Right atrium auricular region (tissue), 2 donors: ENCODE measurements around the gene RNF224. TPM values are rescaled to one million over a fixed set of nuclear protein-coding genes. Genes with fewer than 3 reads are reported as not detected.

Experiments used
- DNase-seq: peaks from one replicate; pipeline ENCODE4 v3.0.0-alpha.2; 2019; ENCODE audit warnings: low spot score
- H3K27ac ChIP-seq, 2 donors: fragments of 200-600 bp; sonication (generic); 1 replicate in 1 of 2; 2 replicates in 1 of 2; pipeline ENCODE4 v1.5.1; 2016 to 2019
- H3K27me3 ChIP-seq, 2 donors: fragments of 200-600 bp; sonication (generic); one replicate each; pipeline versions ENCODE4 v1.5.1 to v1.6.0; 2017 to 2019
- H3K36me3 ChIP-seq: fragments of 200-600 bp; sonication (generic); one replicate; pipeline ENCODE4 v1.5.1; 2016
- H3K4me1 ChIP-seq, 2 donors: fragments of 200-600 bp; sonication (generic); one replicate each; pipeline versions ENCODE4 v1.5.1 to v1.6.0; 2017 to 2019
- H3K4me3 ChIP-seq, 2 donors: fragments of 200-600 bp; sonication (generic); 1 replicate in 1 of 2; 2 replicates in 1 of 2; pipeline ENCODE4 v1.5.1; 2017 to 2019; ENCODE audit warnings: mild to moderate bottlenecking in 1 of 2, moderate library complexity in 1 of 2
- H3K9me3 ChIP-seq, 2 donors: fragments of 200-600 bp; sonication (generic); one replicate each; pipeline ENCODE4 v1.5.1; 2019
- total RNA-seq, 2 donors: library from RNA; depleted of rRNA; stranded (reverse); fragments of >200 nt; gene quantifications; one replicate each; pipeline ENCODE4 v1.1.0, GENCODE V29; 2016
- TF ChIP-seq, protein P1 (sequence below), 2 donors: fragments of 200-600 bp; sonication (generic); IDR thresholded peaks; one replicate each; pipeline ENCODE4 v1.5.1; 2019; ENCODE audit warnings: antibody characterized with exemption in 2 of 2

The RNF224 gene
- total RNA-seq, 2 donors from 2014 or later, result not detected

DNA sequence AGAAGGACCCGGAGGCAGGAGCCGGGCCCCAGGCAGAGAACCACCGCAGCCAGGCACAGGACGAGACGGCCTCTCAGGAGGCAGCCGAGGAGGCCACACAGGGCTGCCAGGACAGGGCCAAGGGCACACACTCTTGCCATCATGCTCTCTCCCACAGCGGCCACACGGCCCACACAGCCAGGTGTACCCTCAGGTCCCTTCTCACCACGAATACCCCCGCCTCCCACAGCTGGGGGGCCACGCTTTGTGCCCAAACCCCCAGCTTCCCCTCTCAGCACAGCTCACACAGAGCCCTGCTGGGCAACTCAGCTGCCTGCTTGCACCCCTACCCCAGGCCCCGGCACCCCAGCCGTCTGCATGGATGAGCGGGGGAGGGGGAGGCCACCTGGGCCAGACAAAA lies 33.5 kb upstream of the RNF224 start:
- Histone ChIP-seq H3K36me3 (peaks cover 13% of the 10 kb centered on the region), H3K4me1 (peaks cover 0 to 69% of the 10 kb centered on the region in 2 donors), H3K9me3 (no peaks in the 10 kb centered on the region), H3K4me3 (no peak overlapping the region), H3K27ac (peak overlapping the region in 1 of 2 donors; percentile 17), H3K27me3 (no peaks in the 10 kb centered on the region)
- no peak for DNase-seq
- TF ChIP-seq, protein P1, sequence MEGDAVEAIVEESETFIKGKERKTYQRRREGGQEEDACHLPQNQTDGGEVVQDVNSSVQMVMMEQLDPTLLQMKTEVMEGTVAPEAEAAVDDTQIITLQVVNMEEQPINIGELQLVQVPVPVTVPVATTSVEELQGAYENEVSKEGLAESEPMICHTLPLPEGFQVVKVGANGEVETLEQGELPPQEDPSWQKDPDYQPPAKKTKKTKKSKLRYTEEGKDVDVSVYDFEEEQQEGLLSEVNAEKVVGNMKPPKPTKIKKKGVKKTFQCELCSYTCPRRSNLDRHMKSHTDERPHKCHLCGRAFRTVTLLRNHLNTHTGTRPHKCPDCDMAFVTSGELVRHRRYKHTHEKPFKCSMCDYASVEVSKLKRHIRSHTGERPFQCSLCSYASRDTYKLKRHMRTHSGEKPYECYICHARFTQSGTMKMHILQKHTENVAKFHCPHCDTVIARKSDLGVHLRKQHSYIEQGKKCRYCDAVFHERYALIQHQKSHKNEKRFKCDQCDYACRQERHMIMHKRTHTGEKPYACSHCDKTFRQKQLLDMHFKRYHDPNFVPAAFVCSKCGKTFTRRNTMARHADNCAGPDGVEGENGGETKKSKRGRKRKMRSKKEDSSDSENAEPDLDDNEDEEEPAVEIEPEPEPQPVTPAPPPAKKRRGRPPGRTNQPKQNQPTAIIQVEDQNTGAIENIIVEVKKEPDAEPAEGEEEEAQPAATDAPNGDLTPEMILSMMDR (IDR thresholded peaks at IDR 0.05), result no peak

DNA sequence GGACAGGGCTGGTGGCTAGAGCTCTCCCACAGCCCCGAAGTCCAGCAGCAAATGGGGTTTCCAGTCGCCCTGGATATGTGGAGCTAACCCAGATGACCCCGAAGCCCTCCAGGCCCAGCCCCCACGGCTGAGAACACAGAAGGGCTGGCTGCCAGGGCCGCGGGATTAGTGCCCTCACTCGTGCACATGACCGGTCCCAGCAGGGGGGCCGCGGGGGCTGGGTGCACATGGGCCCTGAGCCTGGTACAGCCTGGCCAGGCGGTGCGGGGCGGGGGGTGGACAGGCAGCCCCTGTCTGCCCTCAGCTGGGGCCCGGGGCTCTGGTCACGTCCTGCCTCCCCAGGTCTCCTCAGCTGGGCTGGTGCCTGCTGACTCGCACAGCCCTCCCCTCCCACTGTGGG lies 32.9 kb upstream of the RNF224 start:
- Histone ChIP-seq H3K9me3 (no peaks in the 10 kb centered on the region), H3K27ac (peak overlapping the region in 1 of 2 donors; percentile 31), H3K36me3 (peaks cover 13% of the 10 kb centered on the region), H3K27me3 (no peaks in the 10 kb centered on the region), H3K4me3 (no peak overlapping the region), H3K4me1 (peaks cover 0 to 72% of the 10 kb centered on the region in 2 donors)
- TF ChIP-seq, protein P1 (IDR thresholded peaks at IDR 0.05), result no peak
- DNase-seq, result no peak

DNA sequence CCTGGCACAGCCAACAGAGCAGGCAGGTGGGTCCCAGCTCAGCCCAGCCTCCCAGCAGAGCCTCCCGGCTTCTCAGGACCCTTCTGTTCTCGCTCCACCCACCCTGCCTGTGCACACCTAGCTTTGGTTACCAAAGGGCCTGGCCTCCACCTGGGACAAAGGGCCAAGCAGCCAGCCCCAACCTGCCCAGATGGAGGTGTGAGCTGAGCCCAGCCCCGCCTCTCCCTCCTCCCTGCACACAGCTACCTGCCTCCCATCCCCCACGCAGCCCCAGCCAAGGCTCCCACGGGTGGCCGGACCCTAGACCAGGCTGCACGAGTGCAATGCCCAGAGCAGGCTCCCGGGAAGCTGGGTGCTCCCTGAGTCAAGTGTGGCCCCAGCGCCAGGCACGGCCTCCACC lies 32.4 kb upstream of the RNF224 start:
- TF ChIP-seq, protein P1 (IDR thresholded peaks at IDR 0.05), result no peak
- Histone ChIP-seq H3K4me3 (no peak overlapping the region), H3K27ac (peak overlapping the region in 1 of 2 donors; percentile 31), H3K27me3 (no peaks in the 10 kb centered on the region), H3K36me3 (peaks cover 12% of the 10 kb centered on the region), H3K4me1 (peaks cover 0 to 72% of the 10 kb centered on the region in 2 donors), H3K9me3 (no peaks in the 10 kb centered on the region)
- DNase-seq, result no peak

DNA sequence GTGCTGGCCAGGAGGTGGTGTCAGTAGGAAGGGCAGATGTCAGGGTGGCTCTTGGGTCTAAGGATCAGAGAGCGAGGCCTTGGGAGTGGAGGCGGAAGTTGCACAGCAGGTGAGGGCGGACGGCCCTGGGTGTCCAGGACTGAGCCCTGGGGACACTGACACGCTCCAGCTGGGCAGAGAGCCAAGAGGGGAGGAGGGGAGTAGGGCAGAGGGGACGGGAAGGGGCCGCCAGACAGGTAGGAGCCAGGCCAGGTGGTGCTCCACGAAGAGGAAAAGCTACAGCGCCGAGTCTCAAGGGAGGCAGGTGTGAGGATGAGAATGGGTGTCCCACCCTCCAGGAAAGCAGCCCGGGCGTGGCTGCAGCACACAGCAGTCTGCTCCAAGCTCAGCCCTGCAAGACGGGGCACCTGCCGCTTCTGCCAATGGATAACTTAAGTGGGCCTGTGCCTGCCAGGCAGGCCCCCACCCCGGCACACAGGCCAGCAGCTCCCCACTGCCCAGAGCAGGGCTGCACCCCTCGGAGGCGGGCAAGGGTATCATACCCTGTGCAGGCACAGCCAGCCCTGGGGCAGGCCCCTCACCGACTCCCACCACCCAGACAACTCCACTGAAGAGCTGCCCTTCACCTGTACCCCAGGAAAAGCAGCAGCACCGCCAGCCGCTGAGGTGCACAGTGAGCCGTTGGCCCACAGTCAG lies 31.6 kb upstream of the RNF224 start:
- Histone ChIP-seq H3K9me3 (no peaks in the 10 kb centered on the region), H3K4me1 (peaks cover 0 to 65% of the 10 kb centered on the region in 2 donors), H3K36me3 (peaks cover 4% of the 10 kb centered on the region), H3K27ac (no peak overlapping the region), H3K4me3 (no peak overlapping the region), H3K27me3 (no peaks in the 10 kb centered on the region)
- no peak for DNase-seq
- TF ChIP-seq, protein P1 (IDR thresholded peaks at IDR 0.05), result no peak

DNA sequence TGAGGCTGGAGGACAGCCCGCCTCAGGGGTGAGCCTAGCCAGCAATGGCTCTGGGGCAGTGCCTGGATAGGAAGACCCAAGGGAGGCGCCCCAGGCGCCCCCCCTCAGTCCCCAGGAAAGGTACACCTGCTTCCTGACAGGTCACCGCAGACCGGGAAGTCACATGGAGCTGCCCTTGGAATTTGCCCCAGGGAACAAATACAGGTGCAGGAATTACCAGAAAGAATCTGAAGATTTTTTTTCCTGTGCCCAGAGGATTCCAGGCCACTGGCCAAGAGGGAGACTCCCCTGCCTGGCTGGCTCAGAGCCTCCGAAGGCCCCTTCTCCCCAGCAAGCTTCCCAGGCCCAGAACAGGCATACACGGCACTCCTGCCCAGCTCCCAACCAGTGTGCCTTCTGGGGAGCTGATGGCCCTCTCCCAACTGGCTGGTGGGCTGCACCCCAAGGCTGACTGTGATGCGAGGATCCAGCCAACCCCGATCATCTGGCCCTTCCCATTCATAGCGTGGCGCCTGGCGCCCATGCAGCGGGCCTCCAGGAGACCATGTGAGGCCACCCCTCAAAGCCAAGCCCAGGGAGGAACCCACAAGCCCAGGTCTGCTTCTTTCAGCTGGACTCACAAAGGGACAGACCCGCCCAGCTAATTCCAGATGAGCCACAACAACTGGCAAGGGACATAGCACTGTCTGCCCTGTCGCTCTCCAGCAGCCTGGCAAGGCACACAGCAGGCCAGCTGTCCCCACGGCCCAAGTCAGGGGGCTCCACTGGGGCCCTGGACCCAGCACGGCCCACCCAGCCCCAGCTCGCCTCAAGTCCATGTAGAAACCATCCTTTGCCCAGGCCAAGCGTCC lies 29.0 kb upstream of the RNF224 start:
- Histone ChIP-seq H3K27ac (no peak overlapping the region), H3K4me3 (peak overlapping the region in 1 of 2 donors; percentile 71), H3K4me1 (peaks cover 0 to 85% of the 10 kb centered on the region in 2 donors), H3K9me3 (no peaks in the 10 kb centered on the region), H3K36me3 (no peaks in the 10 kb centered on the region), H3K27me3 (no peaks in the 10 kb centered on the region)
- TF ChIP-seq, protein P1 (IDR thresholded peaks at IDR 0.05), result no peak
- no peak for DNase-seq
